T follicular helper cell (primary cell): ENCODE data around the gene ASCC2.

Experiments
- DNase-seq: peaks from one replicate; pipeline ENCODE4 v3.0.0-alpha.2; 2020; ENCODE audit warnings: low read depth

ASCC2 gene

GRCh38 chr22:29817724-29818123 is 20.4 kb downstream of the ASCC2 start:
- DNase-seq = no peak

DNA sequence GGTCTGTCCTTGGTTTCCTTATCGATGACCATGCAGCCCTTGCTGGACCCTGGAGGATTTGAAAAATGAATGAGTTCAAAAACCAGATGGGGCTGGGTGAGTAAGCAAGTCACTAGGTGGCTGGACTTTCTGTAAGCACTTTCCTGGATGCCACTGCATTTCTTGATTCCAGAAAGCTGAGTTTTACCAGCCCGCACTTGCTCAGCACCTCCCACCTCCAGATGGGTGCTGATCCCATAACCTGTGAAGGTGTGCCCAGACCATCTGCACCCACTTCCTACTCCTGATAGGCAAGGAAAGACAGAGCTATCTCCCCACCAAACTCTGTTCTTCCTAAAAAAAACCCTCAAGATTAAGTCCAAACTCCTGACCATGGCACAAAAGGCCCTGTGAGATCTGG is 21.1 kb downstream of the ASCC2 start:
- DNase-seq = no peak

GRCh38 chr22:29816539-29816938 is 21.5 kb downstream of the ASCC2 start:
- DNase-seq = no peak

DNA sequence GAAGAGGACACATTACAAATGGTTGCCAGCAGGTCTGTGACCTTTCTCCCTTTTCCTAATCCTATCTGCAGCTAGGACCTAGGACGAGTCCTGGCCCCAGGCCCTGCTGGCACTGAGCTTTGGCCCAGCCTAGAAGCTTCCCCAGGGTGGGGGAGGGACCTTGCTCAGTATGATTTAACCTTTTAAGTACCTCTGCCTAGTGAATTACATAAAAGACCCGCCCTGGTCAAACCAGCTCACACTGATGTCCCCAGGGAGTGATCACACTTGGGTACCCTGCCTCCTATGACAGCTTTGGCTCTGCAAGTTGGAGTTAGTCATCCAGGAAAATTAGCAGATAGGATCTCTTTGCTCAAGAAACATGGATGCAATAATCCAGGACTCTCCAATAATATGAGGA is 21.9 kb downstream of the ASCC2 start:
- no peak for DNase-seq

DNA sequence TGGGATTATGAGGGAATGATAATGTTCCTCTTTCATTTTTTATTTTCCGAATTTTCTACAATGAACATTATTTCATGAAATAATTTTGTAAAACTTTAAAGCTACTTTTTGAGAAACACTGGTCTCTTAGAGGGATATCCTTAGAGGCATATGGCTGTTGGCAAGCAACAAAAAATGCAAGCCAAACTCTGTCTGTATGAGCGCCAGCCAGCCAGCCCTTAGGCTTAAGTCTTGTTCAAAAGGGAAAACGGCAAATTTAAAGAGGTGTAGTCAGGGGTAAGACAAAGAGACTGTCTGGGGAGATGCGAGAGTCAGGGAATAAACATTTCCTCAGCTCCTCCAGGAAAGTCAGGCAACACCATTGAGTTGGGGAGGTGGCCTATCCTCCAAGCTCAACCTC is 22.5 kb downstream of the ASCC2 start:
- DNase-seq = no peak

- no peak for DNase-seq
Observed at GRCh38 chr22:29814003-29814402, 24.1 kb downstream of the ASCC2 start.

DNA sequence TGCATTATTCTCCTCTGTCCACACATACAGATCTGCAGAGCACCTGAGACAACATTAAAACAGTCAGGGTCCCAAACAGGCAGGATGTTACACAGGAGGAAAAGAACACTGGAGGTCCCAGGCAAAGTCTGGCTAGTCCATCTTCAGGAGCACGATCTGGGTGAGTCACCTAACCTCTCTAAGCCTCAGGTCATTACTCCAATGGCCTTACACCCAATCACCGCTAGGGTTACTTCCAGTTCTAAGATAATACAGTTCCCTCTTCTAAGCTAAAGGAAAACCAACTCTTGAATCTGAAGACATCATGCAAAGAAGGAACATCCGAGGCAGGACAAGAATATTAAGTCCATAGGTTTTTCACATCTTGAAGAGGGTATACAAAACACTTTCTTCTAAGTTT is 24.5 kb downstream of the ASCC2 start:
- no peak for DNase-seq

DNA sequence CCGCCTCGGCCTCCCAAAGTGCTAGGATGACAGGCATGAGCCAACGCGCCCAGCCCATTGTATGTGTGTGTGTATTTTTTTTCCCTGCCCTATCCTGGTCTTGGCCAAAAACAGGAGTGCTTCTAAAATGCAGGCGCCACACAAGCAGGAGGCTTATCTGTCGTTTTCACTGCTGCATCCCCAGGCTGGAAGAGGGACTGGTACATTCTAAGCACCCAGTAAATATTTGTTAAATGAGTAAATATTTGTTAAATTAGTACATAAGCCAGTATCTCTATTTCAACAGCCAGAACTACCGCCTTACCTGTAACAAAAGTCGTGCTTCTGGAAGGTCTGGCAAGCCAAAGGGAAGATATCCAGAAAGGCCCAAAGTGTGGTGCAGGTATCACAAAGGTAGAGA is 24.9 kb downstream of the ASCC2 start:
- no peak for DNase-seq

DNA sequence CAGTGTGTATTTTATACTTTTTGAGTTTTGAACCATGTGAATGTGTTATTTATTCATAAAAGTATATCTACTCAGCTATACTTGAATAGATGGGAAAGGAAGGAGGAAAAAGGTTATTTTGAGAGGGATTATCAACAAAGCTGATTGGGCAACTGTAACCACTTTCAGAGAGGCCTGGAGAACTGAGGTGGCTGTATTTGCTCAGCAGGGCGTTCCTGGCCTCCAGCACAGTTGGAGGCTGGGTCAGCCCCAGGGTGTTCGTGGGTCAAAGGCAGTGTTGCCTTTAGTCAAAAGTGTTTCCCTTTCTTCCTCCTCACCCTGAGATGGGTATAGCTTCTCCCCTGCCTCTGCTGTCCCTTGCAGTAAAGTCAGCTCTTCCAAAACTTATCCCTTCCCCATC is 26.7 kb downstream of the ASCC2 start:
- DNase-seq = no peak

DNA sequence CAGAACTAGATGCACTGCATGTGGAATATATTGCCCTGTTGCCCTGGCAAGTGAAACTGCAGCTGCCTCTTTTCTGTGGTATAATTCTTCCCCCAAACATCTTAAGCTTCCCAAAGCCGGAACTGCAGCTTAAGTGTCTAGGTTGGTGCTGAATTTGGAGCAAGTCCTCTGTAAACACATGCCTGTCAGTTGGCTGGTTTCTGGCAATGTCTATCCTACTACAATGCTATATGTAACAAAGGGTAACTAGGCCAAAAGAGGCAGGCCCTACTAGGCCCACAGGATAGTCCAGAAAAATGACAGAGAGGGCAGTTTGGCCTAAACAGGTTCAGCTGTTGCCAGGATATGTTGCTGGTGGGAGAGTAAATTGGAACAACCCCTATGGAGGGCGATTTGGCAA is 27.9 kb downstream of the ASCC2 start:
- DNase-seq = no peak

DNA sequence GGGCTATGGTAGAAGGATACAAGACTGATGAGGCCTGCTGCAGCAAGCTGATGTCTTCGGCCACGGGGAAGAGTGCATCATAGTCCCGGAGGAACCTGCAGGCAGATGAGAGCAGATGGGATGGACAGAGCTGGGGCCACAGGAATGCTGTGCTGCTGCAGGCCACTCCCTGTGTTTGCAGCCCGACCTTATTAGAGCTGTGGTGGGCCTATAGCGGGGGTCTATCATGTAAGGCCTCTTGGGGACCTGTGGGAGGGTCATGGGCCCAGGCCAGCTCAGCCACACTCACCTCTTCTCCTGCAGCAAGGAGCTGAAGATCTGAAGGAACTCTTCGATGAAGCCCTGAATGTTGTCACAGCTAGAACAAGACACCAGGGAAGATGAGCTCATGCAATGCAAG is 31.9 kb downstream of the ASCC2 start:
- no peak for DNase-seq

GRCh38 chr22:29804985-29805384 is 33.1 kb downstream of the ASCC2 start:
- DNase-seq = no peak

GRCh38 chr22:29803190-29803589 is 34.9 kb downstream of the ASCC2 start:
- no peak for DNase-seq

DNA sequence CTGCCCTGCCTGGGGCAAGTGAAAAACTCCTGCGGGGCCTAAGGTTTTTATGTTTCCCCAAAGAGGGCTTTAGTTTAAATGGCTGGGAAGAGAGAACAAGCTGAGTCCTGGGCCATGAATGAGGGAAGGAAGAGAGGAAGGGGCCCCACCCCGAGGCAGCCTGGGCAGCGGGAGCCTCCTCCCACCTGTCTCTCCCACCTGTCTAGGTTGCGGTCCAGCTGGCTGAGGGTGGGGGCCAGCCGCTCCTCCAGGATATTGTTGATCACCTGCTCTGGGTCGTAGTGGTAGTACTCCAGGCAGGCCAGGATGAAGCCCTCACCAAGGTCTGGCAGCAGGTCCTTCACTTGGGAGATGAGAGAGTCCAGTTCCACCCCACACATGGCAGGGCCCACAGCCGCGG is 36.3 kb downstream of the ASCC2 start:
- no peak for DNase-seq

DNA sequence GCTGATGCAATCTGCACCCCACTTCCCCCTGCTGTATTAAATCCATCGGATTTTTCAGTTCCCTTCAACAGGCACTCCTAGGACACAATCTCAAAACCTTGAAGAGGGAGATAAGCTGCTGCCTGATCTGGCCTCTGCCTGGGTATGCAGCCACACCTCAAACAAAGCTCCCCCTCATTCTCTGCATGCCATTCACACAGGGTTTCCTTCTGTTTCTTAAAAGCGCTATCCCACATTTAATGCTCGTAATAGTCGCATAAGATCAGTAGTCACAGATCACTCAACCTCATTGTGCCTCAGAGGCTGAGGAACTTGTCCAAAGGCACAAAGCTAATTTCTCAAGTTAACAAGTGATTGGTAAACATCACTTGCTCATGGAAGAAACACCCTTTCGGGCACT is 36.9 kb downstream of the ASCC2 start:
- DNase-seq = no peak

- DNase-seq = no peak
Observed at GRCh38 chr22:29799217-29799680, 38.8 kb downstream of the ASCC2 start.

- no peak for DNase-seq
Observed at GRCh38 chr22:29798801-29799200, 39.3 kb downstream of the ASCC2 start.

DNA sequence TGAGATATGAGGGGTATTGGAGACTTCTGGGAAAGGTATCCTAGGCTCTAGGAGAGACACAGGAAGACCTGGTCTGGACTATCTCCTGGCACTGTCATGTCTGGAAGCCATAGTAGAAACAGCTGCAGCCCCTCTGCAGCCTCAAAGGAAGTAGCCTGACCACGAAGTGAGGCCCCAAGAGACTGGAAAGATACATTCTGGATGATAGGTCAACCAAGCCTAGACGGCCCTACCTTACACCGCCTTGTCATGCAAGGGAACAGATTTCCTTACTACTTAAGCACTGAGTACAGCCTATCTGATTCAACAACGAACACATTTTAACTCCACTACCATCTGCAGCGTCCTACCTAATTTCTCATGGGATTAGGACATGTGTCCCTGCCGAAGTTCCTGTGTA is 39.8 kb downstream of the ASCC2 start:
- no peak for DNase-seq

DNA sequence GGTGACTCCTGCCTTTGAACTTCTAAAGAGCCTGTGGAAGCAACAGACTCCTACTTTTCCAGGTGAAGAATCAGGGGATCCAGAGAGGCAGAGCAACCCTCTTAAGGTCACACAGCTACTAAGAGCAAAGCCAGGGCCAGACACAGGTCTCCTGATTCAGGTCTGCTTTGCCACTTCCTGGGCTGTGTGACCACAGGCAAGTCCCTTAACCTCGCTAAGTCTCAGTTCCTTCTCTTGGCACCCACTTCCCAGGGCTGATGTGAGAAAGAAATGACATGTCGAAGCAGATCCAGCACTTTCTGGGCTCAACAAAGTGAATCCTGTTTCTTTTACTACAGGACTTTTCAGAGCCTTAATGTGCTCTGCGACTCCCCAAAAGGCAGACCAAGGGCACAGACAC is 40.7 kb downstream of the ASCC2 start:
- no peak for DNase-seq

GRCh38 chr22:29795663-29796062 is 42.4 kb downstream of the ASCC2 start:
- DNase-seq = no peak

DNA sequence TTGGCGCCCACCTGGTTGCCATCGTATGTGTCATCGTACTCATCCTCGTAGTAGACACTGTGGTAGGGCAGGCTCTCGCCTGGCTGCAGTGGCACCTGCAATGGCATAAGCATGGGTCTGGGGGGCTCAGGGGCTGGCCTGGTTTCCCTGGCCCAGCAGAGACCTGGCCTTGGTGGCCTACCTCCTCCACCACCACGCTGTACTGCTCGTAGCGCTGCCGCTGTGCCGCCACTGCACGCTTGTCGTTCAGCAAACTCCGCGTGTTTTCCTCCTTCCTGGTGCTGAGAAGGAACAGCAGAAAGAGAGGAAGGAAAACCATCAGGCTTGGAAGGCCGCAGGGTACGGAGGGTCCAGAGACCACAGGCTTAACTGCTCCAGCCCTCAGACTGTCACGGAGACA is 44.7 kb downstream of the ASCC2 start:
- no peak for DNase-seq

DNA sequence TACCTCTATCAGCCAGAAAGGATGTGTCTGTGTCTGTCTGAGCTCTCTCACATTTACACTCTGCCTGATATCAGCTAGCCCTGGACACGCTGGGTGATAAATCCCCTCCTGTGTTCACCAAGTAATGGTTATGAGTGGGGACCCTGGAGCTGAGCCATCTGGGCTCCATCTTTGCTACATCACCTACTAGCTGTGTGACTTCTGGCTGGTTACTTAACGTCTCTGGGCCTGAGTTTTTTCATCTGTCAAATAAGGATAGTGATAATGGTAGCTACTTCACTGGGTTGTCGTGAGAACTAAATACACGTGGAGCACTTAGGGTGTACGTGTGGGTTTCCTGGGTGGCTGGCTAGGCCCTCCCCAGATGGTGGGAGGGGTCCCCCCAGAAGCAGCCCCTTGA is 48.0 kb downstream of the ASCC2 start:
- DNase-seq = no peak

- DNase-seq = no peak
Observed at GRCh38 chr22:29788339-29789279, 49.5 kb downstream of the ASCC2 start.

DNA sequence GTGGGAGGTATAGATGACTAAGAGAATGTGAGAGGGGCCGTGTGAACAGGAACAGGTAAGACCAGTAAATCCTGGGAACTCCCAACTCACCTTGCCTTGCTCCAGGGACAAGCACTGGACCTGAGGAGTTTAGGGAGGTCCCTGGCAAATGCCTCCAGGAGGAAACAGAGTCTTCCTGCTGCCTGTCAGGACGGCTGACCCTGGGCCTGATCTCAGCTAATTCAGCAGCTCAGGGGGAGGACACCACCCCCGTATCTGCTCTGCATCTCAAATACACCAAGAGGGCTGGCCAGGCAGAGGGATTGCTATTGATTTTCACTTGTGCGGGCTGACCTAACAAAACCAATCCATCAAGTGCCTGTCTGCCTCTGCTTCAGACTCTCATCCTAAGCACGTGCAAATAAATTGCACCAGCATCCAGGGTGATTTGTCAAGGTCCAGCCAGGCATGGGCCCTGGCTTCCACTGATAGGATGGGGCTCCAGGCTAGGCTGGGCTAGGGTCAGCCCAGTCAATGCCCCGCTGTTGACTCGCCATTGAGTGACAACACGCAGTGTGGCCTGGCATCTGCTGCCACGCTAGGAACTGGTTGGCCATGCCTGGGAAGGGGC is 50.6 kb downstream of the ASCC2 start:
- DNase-seq = no peak
